ENCODE results near the gene KRTAP5-4.
"Not testable (repeated sequence)": the region's sequence is repeated elsewhere in the genome, so short reads cannot be mapped to it uniquely, and the experiment has no call there.

The KRTAP5-4 gene

GRCh38 chr11:1622086-1622485 is at the start of gene KRTAP5-4:
KRTAP5-4 (minus strand) TSS chr11:1622138; CDS start chr11:1622093, 45 bp downstream.
- DNase-seq: no peak
- Mint-ChIP-seq H3K9me3 (no peaks in the 10 kb centered on the region), H3K27ac (no peak within 1 kb of the TSS), H3K27me3 (peaks cover 33% of the 10 kb centered on the region), H3K4me3 (no peak within 1 kb of the TSS), H3K36me3 (no peaks in the 10 kb centered on the region), H3K4me1 (peaks cover 2% of the 10 kb centered on the region)
- CTCF ChIA-PET: no interaction called here

GRCh38 chr11:1671658-1672057 is 49.7 kb upstream of the KRTAP5-4 start:
- no peak overlapping the region for H3K27ac Mint-ChIP-seq
- no peaks in the 10 kb centered on the region for H3K4me1 Mint-ChIP-seq
- H3K36me3 Mint-ChIP-seq: no peaks in the 10 kb centered on the region
- no peak overlapping the region for H3K4me3 Mint-ChIP-seq
- no peaks in the 10 kb centered on the region for H3K9me3 Mint-ChIP-seq
- H3K27me3 Mint-ChIP-seq: peaks cover 55% of the 10 kb centered on the region
- CTCF ChIA-PET: no interaction called here
- DNase-seq: no peak

GRCh38 chr11:1670905-1671371 is 49.0 kb upstream of the KRTAP5-4 start:
- peaks cover 52% of the 10 kb centered on the region for H3K27me3 Mint-ChIP-seq
- no peak overlapping the region for H3K27ac Mint-ChIP-seq
- no peak overlapping the region for H3K4me3 Mint-ChIP-seq
- DNase-seq: no peak
- CTCF ChIA-PET: no interaction called here
- H3K4me1 Mint-ChIP-seq: no peaks in the 10 kb centered on the region
- H3K36me3 Mint-ChIP-seq: no peaks in the 10 kb centered on the region
- H3K9me3 Mint-ChIP-seq: no peaks in the 10 kb centered on the region

- CTCF ChIA-PET: interaction anchor here (1.1 kb wide), 1 partner anchor 18 kb away, joined by 5 read pairs; no protein-coding TSS in a partner anchor
- not testable (repeated sequence) for H3K36me3 Mint-ChIP-seq, DNase-seq, H3K27ac Mint-ChIP-seq, H3K4me3 Mint-ChIP-seq, H3K9me3 Mint-ChIP-seq, H3K4me1 Mint-ChIP-seq
- H3K27me3 Mint-ChIP-seq: peaks cover 49% of the 10 kb centered on the region
Observed at GRCh38 chr11:1670457-1670856, 48.5 kb upstream of the KRTAP5-4 start.

GRCh38 chr11:1669546-1670218 is 47.7 kb upstream of the KRTAP5-4 start:
- no peak overlapping the region for H3K27ac Mint-ChIP-seq
- no peaks in the 10 kb centered on the region for H3K4me1 Mint-ChIP-seq

GRCh38 chr11:1668911-1669473 is 47.1 kb upstream of the KRTAP5-4 start:
- Mint-ChIP-seq H3K27me3 (peaks cover 42% of the 10 kb centered on the region), H3K36me3 (no peaks in the 10 kb centered on the region), H3K4me1 (no peaks in the 10 kb centered on the region), H3K9me3 (no peaks in the 10 kb centered on the region), H3K27ac (no peak overlapping the region), H3K4me3 (no peak overlapping the region)
- CTCF ChIA-PET: no interaction called here
- DNase-seq: no peak

More at GRCh38 chr11:1669546-1670218, 47.7 kb upstream of the KRTAP5-4 start:
- no peak for DNase-seq
- Mint-ChIP-seq H3K9me3 (no peaks in the 10 kb centered on the region), H3K4me3 (no peak overlapping the region), H3K27me3 (peaks cover 49% of the 10 kb centered on the region), H3K36me3 (no peaks in the 10 kb centered on the region)
- CTCF ChIA-PET: interaction anchor here (1.1 kb wide), 1 partner anchor 17 kb away, joined by 5 read pairs; no protein-coding TSS in a partner anchor

- Mint-ChIP-seq H3K4me1 (no peaks in the 10 kb centered on the region), H3K9me3 (no peaks in the 10 kb centered on the region), H3K27ac (no peak overlapping the region), H3K27me3 (peaks cover 42% of the 10 kb centered on the region), H3K36me3 (no peaks in the 10 kb centered on the region), H3K4me3 (no peak overlapping the region)
- CTCF ChIA-PET: no interaction called here
- no peak for DNase-seq
Observed at GRCh38 chr11:1667906-1668305, 46.0 kb upstream of the KRTAP5-4 start.

GRCh38 chr11:1667121-1667850 is 45.3 kb upstream of the KRTAP5-4 start:
- H3K4me3 Mint-ChIP-seq: no peak overlapping the region
- no peak overlapping the region for H3K27ac Mint-ChIP-seq
- H3K27me3 Mint-ChIP-seq: peaks cover 48% of the 10 kb centered on the region
- DNase-seq: no peak
- no peaks in the 10 kb centered on the region for H3K9me3 Mint-ChIP-seq
- no peaks in the 10 kb centered on the region for H3K4me1 Mint-ChIP-seq
- CTCF ChIA-PET: no interaction called here
- no peaks in the 10 kb centered on the region for H3K36me3 Mint-ChIP-seq

- DNase-seq: no peak
- Mint-ChIP-seq H3K9me3 (no peaks in the 10 kb centered on the region), H3K4me3 (no peak overlapping the region), H3K36me3 (no peaks in the 10 kb centered on the region), H3K4me1 (peaks cover 3% of the 10 kb centered on the region), H3K27me3 (peaks cover 58% of the 10 kb centered on the region), H3K27ac (no peak overlapping the region)
- CTCF ChIA-PET: no interaction called here
Observed at GRCh38 chr11:1665313-1665712, 43.4 kb upstream of the KRTAP5-4 start.

- peaks cover 44% of the 10 kb centered on the region for H3K27me3 Mint-ChIP-seq
- H3K4me3 Mint-ChIP-seq, CTCF ChIA-PET, H3K27ac Mint-ChIP-seq, H3K9me3 Mint-ChIP-seq, DNase-seq, H3K36me3 Mint-ChIP-seq: not testable (repeated sequence)
- H3K4me1 Mint-ChIP-seq: peaks cover 19% of the 10 kb centered on the region
Observed at GRCh38 chr11:1662699-1663283, 40.9 kb upstream of the KRTAP5-4 start.

GRCh38 chr11:1661454-1662269 is 39.7 kb upstream of the KRTAP5-4 start:
- H3K9me3 Mint-ChIP-seq, H3K4me3 Mint-ChIP-seq, H3K27ac Mint-ChIP-seq, DNase-seq, CTCF ChIA-PET, H3K36me3 Mint-ChIP-seq: not testable (repeated sequence)
- H3K27me3 Mint-ChIP-seq: peaks cover 47% of the 10 kb centered on the region
- peaks cover 19% of the 10 kb centered on the region for H3K4me1 Mint-ChIP-seq

GRCh38 chr11:1660111-1660867 is 38.4 kb upstream of the KRTAP5-4 start:
- Mint-ChIP-seq H3K4me3 (no peak overlapping the region), H3K27me3 (peaks cover 46% of the 10 kb centered on the region), H3K4me1 (peaks cover 19% of the 10 kb centered on the region), H3K9me3 (no peaks in the 10 kb centered on the region), H3K27ac (no peak overlapping the region), H3K36me3 (no peaks in the 10 kb centered on the region)
- DNase-seq: no peak
- CTCF ChIA-PET: no interaction called here

- Mint-ChIP-seq H3K27ac (peak overlapping the region; percentile 11), H3K4me1 (peaks cover 19% of the 10 kb centered on the region), H3K27me3 (peaks cover 49% of the 10 kb centered on the region), H3K36me3 (no peaks in the 10 kb centered on the region), H3K4me3 (no peak overlapping the region), H3K9me3 (no peaks in the 10 kb centered on the region)
- DNase-seq: no peak
- CTCF ChIA-PET: interaction anchor here (1.0 kb wide), 1 partner anchor 9 kb away, joined by 3 read pairs; no protein-coding TSS in a partner anchor
Observed at GRCh38 chr11:1659506-1659905, 37.6 kb upstream of the KRTAP5-4 start.
